ENCODE results near the gene OSBPL6.

- TF ChIP-seq CTCF (IDR thresholded peaks at IDR 0.05) (no peak), POLR2A (IDR thresholded peaks at IDR 0.05) (no peak)
Observed at GRCh38 chr2:178243961-178244360, 49.6 kb downstream of the OSBPL6 start.

All from uterus (tissue), 2 donors.